RWPE1 (cell line): Measurements from ENCODE around the gene IFT88.

Source experiments
- CTCF ChIA-PET: fragments of 350-600 bp; sonication (Branson Sonifier 250); formaldehyde crosslinking; extraction: SDS; loops from one replicate; lab custom pipeline; 2021; lab: Yijun Ruan, JAX
- POLR2A ChIA-PET: fragments of 400-600 bp; formaldehyde crosslinking; extraction: SDS; loops from one replicate; lab custom pipeline; 2020; ENCODE audit warnings: antibody characterized with exemption; ENCODE audit not compliant: low non-redundant PET; lab: Yijun Ruan, JAX
- DNase-seq: peaks from one replicate; pipeline ENCODE4 v3.0.0; 2012; ENCODE audit warnings: low spot score
- H3K27ac ChIP-seq: fragments of 450-650 bp; 2 replicates; pipeline ENCODE4 v1.5.1; 2017
- CTCF ChIP-seq: fragments of 450-650 bp; conservative IDR thresholded peaks from 2 replicates; pipeline ENCODE4 v1.5.1; 2017; ENCODE audit warnings: low read depth, mild to moderate bottlenecking

IFT88 gene, protein sequence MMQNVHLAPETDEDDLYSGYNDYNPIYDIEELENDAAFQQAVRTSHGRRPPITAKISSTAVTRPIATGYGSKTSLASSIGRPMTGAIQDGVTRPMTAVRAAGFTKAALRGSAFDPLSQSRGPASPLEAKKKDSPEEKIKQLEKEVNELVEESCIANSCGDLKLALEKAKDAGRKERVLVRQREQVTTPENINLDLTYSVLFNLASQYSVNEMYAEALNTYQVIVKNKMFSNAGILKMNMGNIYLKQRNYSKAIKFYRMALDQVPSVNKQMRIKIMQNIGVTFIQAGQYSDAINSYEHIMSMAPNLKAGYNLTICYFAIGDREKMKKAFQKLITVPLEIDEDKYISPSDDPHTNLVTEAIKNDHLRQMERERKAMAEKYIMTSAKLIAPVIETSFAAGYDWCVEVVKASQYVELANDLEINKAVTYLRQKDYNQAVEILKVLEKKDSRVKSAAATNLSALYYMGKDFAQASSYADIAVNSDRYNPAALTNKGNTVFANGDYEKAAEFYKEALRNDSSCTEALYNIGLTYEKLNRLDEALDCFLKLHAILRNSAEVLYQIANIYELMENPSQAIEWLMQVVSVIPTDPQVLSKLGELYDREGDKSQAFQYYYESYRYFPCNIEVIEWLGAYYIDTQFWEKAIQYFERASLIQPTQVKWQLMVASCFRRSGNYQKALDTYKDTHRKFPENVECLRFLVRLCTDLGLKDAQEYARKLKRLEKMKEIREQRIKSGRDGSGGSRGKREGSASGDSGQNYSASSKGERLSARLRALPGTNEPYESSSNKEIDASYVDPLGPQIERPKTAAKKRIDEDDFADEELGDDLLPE

DNA sequence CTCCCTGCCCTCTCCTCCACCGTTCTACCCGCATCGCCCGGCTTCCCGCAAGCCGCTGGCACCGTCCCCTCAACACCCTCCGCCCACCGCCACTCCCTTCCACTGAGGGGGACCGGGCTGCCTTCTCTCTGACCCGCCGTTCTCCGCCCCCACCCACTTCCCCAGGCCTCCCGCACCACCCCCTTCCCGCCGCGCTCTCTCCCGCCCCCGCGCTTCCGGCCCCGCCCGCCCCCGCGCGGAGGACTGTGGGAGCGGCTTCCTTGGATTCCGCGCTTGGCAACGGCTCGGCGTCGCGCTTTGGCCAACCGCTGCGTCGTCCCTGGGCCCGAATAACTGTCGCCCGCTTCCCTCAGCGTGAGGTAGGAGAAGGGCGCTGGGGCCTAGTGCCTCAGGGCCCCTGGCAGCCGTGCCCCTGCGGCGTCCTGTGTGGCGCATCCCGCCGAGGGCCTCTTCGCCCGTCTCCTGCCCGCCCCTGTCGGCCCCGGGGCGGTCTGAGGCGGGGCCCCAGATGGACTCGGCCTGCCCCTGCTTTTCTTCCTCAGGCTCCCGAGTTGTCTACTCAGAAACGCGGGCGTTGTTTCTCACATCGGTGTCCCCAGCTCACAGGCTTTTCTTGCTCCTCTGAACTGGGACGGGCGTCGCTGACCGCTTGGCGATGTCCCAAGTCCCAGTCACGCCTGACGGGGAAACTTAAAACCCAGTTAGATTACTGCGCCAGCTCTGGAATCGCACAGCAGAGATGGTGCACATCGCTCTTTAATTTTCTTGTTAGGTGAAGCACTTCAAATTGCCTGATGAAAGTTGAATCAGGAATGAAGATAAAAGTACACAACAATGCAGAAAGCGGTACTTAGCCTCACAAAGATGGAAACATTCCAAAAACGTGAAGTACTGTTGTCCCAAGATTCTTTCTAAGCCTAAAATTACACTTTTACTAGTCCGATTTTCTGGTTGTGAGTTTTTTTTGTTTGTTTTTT, at the start of gene IFT88:
TSS of gene IFT88 (plus strand) at position 260 of the 977 bp plus-strand sequence. CDS start 7,229 bp downstream, outside the sequence.
- CTCF ChIA-PET, result interaction anchor here (0.6 to 1.1 kb wide), 3 partner anchors 11 to 36 kb away, joined by 3 to 8 read pairs (median 7); no protein-coding TSS in a partner anchor
- H3K27ac ChIP-seq, result peak within 1 kb of the TSS; percentile 98
- POLR2A ChIA-PET, result interaction anchor here (0.7 to 0.8 kb wide), 2 partner anchors 44 to 353 kb away, joined by 5 to 6 read pairs; no protein-coding TSS in a partner anchor
- peak; percentile 80 for DNase-seq
- TF ChIP-seq CTCF, result no peak

DNA sequence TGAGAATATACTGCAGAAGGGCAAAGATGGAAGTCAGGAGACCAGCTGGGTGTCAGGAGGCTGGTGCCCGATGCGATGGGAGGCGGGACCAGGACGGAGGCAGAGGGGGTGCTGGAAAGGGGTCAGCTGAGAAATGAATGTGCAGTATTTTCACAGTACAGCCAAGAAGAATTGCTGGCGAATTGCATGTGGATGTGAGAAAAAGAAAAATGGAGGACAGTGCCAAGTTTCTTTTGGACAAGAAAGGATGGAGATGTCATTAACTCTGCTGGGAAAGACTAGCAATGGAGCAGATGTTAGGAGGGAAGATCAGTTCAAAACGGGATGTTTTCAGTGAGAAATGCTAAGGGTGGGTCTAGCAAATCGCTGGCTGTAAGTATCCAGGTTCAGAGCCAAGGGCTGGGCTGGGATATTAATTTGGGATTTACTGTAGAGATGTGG, 48.3 kb upstream of the IFT88 start:
- no peak for DNase-seq
- H3K27ac ChIP-seq, result no peak overlapping the region
- ChIA-PET POLR2A (no interaction called here), CTCF (no interaction called here)
- no peak for TF ChIP-seq CTCF

DNA sequence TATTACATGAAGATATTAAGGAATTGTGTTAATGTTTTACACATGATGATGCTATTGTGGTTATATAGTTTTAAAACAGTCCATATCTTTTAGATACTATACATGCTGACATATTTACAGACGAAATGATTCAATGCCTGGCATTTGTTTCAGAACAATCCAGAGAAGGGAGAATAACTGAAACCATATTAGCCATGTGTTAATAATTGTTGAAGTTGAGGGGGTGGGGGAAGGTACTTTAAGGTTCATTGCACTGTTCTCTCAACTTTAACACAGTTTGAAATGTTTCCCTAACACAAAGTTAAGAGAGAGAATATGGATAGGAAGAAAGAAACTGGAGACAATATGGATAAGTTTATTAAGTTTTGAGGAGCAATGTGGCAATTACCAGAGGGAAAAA, 47.1 kb upstream of the IFT88 start:
- no peak overlapping the region for H3K27ac ChIP-seq
- ChIA-PET POLR2A (no interaction called here), CTCF (no interaction called here)
- no peak for TF ChIP-seq CTCF
- no peak for DNase-seq

DNA sequence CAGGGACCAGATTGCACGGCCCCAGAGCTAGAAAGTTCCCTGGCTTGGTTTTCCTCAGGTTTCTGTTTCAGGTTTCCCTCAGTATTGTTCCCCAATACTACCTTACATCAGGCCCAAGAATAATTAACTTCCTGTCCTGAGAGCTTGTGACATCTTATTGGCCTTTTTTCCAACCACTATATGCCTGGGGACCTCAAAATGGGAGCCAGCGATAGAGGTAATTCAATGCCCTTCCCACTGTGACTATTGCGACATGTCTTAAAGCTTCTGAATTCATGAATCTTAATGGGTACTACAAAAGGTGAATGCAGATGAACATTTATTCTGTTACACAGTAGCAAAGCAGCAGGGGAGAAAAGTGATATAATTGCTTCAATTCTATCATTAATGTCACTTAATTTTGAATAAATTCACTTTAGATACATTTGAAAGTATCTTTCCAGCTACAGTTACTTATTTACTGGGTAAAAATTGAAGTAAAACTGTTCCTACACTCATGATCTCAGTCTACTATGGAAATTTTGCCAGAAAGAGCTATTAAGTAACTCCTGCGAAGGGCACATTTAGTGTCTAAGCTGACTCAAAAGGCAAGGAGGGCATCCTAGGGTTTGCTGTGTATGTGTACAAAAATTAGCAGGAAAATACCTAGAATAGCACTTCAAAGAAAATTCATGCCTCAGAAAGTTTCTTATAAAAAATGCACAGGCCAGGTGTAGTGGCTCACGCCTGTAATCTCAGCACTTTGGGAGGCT, 45.4 kb upstream of the IFT88 start:
- no peak overlapping the region for H3K27ac ChIP-seq
- ChIA-PET CTCF (interaction anchor here (0.5 to 0.6 kb wide), 2 partner anchors 187 to 665 kb away, joined by 3 read pairs; no protein-coding TSS in a partner anchor), POLR2A (no interaction called here)
- TF ChIP-seq CTCF, result no peak
- DNase-seq, result no peak

DNA sequence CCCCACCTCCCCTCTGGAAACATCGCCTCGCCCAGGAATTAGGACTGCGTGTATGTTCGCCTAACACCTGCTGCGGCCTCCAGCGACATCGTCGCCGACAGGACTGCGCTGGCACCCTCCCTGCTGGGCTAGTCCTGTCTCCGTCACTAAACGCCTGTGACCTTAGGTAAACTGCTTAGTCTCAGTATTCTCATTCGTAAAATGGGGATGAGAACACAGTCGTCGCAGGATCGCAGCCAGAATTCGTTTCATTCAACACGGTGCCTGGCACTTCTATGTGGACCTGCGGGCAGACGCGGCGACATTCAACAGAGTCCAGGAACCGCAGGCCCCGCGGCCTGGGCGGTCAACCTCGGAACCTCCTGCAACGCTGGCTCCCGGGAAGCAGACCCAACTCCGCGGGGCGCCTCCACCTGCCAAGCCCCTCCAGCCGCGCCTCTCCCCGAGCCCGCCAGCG, 41.8 kb upstream of the IFT88 start:
- CTCF ChIA-PET, result no interaction called here
- H3K27ac ChIP-seq, result peak overlapping the region; percentile 73
- no peak for TF ChIP-seq CTCF
- POLR2A ChIA-PET, result no interaction called here
- DNase-seq, result no peak
